Activated gamma-delta T cell (primary cell): ENCODE measurements around the gene SIX1.

Source experiments
- DNase-seq: peaks from one replicate; lab custom pipeline; 2025; lab: John Stamatoyannopoulos, UW

Gene SIX1

GRCh38 chr14:60655119-60655897 lies 6.0 kb upstream of the SIX1 start:
- no peak for DNase-seq

- no peak for DNase-seq
Measured at GRCh38 chr14:60654334-60654821, 5.1 kb upstream of the SIX1 start.

GRCh38 chr14:60653701-60654161 lies 4.5 kb upstream of the SIX1 start:
- no peak for DNase-seq

- DNase-seq, result no peak
Measured at GRCh38 chr14:60652674-60653651, 3.7 kb upstream of the SIX1 start.

GRCh38 chr14:60651796-60652673 lies 2.8 kb upstream of the SIX1 start:
- DNase-seq, result no peak

GRCh38 chr14:60651086-60651795 lies 2.0 kb upstream of the SIX1 start:
- no peak for DNase-seq

GRCh38 chr14:60650373-60650961 lies 1.2 kb upstream of the SIX1 start:
- DNase-seq, result no peak

- no peak for DNase-seq
Measured at GRCh38 chr14:60649875-60650372, 647 bp upstream of the SIX1 start.

- no peak for DNase-seq
Measured at GRCh38 chr14:60648249-60648933, 886 bp downstream of the SIX1 start.

GRCh38 chr14:60647837-60648248 lies 1.4 kb downstream of the SIX1 start:
- DNase-seq, result no peak

GRCh38 chr14:60647081-60647836 lies 2.0 kb downstream of the SIX1 start:
- no peak for DNase-seq

GRCh38 chr14:60646226-60646818 lies 3.0 kb downstream of the SIX1 start:
- DNase-seq, result no peak

- no peak for DNase-seq
Measured at GRCh38 chr14:60645126-60645741, 4.0 kb downstream of the SIX1 start.

GRCh38 chr14:60644666-60645065 lies 4.6 kb downstream of the SIX1 start:
- no peak for DNase-seq

- DNase-seq, result no peak
Measured at GRCh38 chr14:60643463-60644314, 5.6 kb downstream of the SIX1 start.

- DNase-seq, result no peak
Measured at GRCh38 chr14:60643141-60643462, 6.2 kb downstream of the SIX1 start.
